Erythroblast (primary cell): Measurements from ENCODE around the gene RAB31.

ENCODE experiments used
- GATA1 ChIP-seq: IDR thresholded peaks from 2 replicates; pipeline ENCODE4 v1.6.1; 2011; ENCODE audit warnings: low read depth, mild to moderate bottlenecking, control low read depth, low read length, moderate library complexity
- POLR2A ChIP-seq: IDR thresholded peaks from 2 replicates; pipeline ENCODE4 v1.6.1; 2011; ENCODE audit warnings: mild to moderate bottlenecking, low read length

DNA sequence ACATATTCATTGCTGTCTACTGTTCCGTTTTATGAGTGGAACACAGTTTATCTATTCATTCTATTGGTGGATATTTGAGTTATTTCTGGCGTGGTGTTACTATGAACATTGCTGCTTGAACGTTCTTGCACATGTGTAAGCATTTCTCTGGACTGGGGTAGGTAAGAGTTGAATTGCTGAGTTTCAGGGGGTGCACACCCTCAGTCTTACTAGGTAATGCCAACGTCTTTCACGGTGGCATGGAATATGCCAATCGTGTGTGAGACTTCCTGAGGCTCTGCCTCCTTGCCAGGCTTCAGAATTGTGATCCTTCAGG, 121.3 kb downstream of the RAB31 start:
- TF ChIP-seq POLR2A (no peak), GATA1 (no peak)
